Transverse colon (tissue), 4 donors: Measurements from ENCODE around the gene CGB8.
"Not testable (repeated sequence)": the region's sequence is repeated elsewhere in the genome, so short reads cannot be mapped to it uniquely, and the experiment has no call there.

Source experiments
- POLR2AphosphoS5 ChIP-seq, 3 donors: sonication (generic); formaldehyde crosslinking; IDR thresholded peaks; one replicate each; pipeline ENCODE4 v1.6.1; 2016; ENCODE audit warnings: antibody characterized with exemption in 3 of 3
- TF ChIP-seq, protein P1 (sequence below), 5 experiments: fragments of 200-600 bp in 3 of 5; fragments of 450-650 bp in 2 of 5; sonication (generic) in 3 of 5; IDR thresholded peaks; 1 replicate in 2 of 5; 2 replicates in 3 of 5; pipeline ENCODE4 v1.5.1; 2016 to 2017; ENCODE audit warnings: antibody characterized with exemption in 5 of 5, inconsistent platforms in 3 of 5, mild to moderate bottlenecking in 2 of 5, moderate library complexity in 1 of 5

DNA sequence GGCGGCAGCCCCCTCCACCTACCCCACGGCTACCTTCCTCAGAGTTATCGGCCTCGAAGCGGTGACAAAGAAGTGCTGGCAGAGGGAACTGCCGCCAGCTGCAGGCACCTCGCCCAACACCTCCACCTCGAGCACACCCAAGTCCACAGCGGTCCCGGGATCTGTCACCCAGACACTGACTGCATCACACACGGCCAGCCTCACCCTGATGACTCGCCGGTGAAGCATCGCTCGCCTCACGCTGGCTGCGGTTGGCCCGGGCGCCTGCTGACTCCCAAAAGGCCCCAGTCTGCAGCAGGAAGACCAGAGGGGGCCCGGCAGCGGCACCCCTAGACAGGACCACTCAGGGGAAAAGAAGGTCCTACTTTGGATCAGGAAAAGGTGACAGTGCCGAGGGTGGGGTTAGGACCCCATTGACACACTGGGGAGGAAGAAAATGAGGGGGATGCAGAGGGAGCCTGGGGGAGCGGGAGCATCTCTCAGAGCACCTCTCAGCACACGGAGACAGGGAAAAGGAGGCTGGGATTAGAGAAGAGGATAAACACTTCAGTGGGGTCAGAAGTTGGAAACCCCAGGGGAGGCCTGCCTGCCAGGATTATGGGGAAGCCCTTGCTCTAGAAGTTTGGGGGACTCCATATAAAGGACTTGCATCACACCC, 1.6 kb upstream of the CGB8 start:
- TF ChIP-seq, protein P1, sequence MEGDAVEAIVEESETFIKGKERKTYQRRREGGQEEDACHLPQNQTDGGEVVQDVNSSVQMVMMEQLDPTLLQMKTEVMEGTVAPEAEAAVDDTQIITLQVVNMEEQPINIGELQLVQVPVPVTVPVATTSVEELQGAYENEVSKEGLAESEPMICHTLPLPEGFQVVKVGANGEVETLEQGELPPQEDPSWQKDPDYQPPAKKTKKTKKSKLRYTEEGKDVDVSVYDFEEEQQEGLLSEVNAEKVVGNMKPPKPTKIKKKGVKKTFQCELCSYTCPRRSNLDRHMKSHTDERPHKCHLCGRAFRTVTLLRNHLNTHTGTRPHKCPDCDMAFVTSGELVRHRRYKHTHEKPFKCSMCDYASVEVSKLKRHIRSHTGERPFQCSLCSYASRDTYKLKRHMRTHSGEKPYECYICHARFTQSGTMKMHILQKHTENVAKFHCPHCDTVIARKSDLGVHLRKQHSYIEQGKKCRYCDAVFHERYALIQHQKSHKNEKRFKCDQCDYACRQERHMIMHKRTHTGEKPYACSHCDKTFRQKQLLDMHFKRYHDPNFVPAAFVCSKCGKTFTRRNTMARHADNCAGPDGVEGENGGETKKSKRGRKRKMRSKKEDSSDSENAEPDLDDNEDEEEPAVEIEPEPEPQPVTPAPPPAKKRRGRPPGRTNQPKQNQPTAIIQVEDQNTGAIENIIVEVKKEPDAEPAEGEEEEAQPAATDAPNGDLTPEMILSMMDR (IDR thresholded peaks at IDR 0.05) = not testable (repeated sequence)
- TF ChIP-seq POLR2AphosphoS5 (IDR thresholded peaks at IDR 0.05) = not testable (repeated sequence)
